Fibroblast of pulmonary artery (primary cell): Measurements from ENCODE around the gene MRPS9.

ENCODE experiments used
- DNase-seq: peaks from one replicate; pipeline ENCODE4 v3.0.0-alpha.2; 2010; ENCODE audit warnings: low read depth
- H3K4me3 ChIP-seq: replicated peaks from 2 replicates; pipeline ENCODE4 v1.5.1; 2011; ENCODE audit warnings: low read depth, mild to moderate bottlenecking, control low read depth, low read length, moderate library complexity
- CTCF ChIP-seq: IDR thresholded peaks from 2 replicates; pipeline ENCODE4 v1.5.1; 2011; ENCODE audit warnings: mild to moderate bottlenecking, control low read depth, low read length, inconsistent platforms; ENCODE audit errors: missing control alignments

The MRPS9 gene

GRCh38 chr2:105127289-105127915, 89.5 kb downstream of the MRPS9 start:
- H3K4me3 ChIP-seq, result no peak overlapping the region
- DNase-seq, result no peak
- TF ChIP-seq CTCF, result no peak

- TF ChIP-seq CTCF, result no peak
- DNase-seq, result no peak
- no peak overlapping the region for H3K4me3 ChIP-seq
Observed at GRCh38 chr2:105129722-105130232, 91.9 kb downstream of the MRPS9 start.

GRCh38 chr2:105130546-105130945, 92.7 kb downstream of the MRPS9 start:
- H3K4me3 ChIP-seq, result no peak overlapping the region
- no peak for DNase-seq
- TF ChIP-seq CTCF, result no peak

GRCh38 chr2:105134081-105134480, 96.2 kb downstream of the MRPS9 start:
- no peak for DNase-seq
- H3K4me3 ChIP-seq, result no peak overlapping the region
- TF ChIP-seq CTCF, result no peak

GRCh38 chr2:105135436-105135835, 97.6 kb downstream of the MRPS9 start:
- no peak overlapping the region for H3K4me3 ChIP-seq
- no peak for TF ChIP-seq CTCF
- DNase-seq, result no peak

- no peak for DNase-seq
- no peak overlapping the region for H3K4me3 ChIP-seq
- TF ChIP-seq CTCF, result no peak
Observed at GRCh38 chr2:105136394-105136793, 98.5 kb downstream of the MRPS9 start.

GRCh38 chr2:105138643-105139042, 100.8 kb downstream of the MRPS9 start:
- TF ChIP-seq CTCF, result no peak
- no peak for DNase-seq
- H3K4me3 ChIP-seq, result no peak overlapping the region
